ENCODE measurements around the gene OFD1.

OFD1 gene

GRCh38 chrX:13797512-13797911 is 63.0 kb downstream of the OFD1 start:
- no peak for DNase-seq

GRCh38 chrX:13798184-13798583 is 63.6 kb downstream of the OFD1 start:
- no peak for DNase-seq

DNA sequence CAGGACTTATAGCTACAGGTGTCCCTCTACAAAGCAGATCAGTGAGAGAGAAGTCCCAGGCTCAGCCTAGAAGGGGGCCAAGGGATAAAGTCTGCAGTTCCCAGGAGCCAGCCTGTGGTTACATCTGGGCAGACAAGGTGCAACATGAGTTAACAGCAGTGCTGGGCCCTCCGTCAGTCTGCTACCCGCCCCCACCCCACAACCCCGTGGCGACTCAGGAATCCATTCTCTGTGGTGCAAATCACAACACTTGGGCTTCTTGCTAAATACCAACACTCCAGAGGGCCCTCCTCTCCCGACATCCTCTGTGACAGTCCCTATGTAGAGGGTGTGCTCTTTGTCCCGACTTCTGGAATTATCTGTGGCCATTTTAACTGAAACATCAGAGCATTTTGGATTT is 68.6 kb downstream of the OFD1 start:
- no peak for DNase-seq

GRCh38 chrX:13805241-13805640 is 70.7 kb downstream of the OFD1 start:
- DNase-seq: no peak

GRCh38 chrX:13808293-13808692 is 73.7 kb downstream of the OFD1 start:
- peak; percentile 32 for DNase-seq

DNA sequence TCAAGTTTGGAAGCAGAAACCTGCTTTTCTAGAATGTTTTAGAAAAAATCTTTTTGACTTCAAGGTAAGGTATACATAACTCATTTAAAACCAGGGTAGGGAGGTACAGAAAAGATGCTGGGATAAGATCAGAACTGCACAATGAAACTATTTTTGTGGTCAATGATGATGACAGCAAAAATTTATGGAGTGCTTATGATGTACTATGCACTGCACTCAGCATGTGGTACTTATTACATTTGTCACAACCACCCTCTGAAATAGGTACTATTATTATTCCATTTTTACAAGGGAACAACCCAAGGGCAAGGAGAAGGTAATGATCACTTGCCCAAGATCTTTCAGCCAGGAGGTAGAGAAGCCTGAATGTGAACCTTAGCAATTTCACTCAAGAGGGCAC is 74.3 kb downstream of the OFD1 start:
- no peak for DNase-seq

DNA sequence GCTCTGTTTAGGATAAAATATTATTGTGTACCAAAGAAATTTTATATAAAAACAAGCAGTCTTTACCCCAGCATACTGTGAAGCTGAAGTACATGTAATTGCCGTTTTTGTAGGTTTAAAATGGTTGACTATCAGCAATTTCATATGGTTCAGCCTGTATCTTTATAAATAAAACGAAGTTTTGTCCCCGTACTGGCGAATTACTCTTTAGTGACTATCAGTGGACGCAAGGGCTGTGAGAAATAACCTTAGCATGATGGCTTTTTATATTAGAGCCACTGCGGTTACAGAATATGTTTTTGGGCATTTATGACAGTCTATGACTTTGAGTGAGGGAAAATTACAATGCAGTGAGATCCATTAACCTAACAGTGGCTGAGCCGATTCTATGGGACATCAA is 81.1 kb downstream of the OFD1 start:
- no peak for DNase-seq

DNA sequence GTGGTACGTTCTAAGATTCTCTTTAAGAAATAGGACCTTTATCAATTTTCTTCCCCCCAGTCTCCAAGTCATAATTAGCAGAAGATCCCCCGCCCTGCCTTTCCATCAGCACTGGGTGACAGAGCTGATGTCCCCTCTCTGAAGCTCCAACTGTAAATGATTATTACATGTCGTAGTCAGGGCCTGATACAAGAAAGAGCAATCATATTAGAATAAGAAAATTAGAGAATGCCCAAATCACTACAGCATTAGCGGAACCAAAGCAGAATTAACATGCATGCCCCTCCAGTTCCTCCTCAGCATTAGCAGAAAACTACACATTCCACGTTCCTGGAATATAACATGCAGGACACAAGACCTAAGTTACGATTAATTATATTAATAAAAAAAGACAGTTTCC is 81.6 kb downstream of the OFD1 start:
- no peak for DNase-seq

DNA sequence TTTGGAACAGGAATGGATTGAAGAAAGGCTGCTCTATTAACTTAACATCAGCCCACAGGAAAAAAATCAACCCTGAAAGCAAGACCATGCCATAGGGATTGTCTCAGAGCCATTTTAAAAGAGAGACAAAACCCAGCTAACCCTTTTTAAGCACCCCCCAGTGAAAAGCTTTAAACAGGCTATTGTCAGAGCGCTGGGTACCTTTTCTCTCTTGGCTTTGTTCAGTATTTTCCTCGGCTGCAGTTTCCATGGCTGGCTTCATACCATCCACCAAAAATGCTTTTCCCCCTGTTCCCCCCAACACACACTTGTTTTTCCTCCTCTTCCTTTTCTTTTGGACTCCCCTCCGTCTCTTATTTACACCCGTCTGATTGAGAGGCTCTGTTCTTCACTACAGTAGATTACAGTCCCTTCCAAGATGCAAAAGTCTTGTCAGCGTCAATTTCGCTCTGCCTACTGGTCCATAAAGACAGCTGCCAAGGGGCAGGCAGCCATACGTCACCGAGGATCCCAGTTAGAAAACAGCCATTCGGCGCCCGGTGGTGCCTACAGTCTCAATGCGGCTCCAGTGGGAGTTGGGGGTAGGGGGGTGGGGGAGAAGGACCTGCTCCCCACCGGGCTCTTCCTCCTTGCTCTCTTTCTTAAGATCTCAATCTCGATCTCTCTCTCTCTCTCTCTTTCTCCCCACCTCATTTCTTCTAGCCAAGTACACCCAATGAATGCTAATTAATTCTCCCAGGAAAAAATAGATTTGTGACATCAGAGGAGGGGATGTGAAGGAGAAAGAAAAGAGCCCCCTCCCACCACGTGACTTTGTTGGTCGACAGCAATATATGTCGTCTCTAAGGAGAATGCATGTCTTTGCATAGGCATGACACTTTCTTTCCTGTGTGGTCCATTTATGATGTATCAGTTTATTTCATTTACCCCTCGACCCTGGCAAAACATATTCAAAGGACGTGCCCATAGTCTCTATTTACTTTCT is 82.4 kb downstream of the OFD1 start, which contains the start of gene GPM6B:
Gene GPM6B, minus strand, starts transcription at position 451 of the 985 bp plus-strand sequence. Its CDS starts 189 bp downstream, at position 262.
- DNase-seq: no peak
